ENCODE measurements around the gene NMRAL1.

NMRAL1 gene

DNA sequence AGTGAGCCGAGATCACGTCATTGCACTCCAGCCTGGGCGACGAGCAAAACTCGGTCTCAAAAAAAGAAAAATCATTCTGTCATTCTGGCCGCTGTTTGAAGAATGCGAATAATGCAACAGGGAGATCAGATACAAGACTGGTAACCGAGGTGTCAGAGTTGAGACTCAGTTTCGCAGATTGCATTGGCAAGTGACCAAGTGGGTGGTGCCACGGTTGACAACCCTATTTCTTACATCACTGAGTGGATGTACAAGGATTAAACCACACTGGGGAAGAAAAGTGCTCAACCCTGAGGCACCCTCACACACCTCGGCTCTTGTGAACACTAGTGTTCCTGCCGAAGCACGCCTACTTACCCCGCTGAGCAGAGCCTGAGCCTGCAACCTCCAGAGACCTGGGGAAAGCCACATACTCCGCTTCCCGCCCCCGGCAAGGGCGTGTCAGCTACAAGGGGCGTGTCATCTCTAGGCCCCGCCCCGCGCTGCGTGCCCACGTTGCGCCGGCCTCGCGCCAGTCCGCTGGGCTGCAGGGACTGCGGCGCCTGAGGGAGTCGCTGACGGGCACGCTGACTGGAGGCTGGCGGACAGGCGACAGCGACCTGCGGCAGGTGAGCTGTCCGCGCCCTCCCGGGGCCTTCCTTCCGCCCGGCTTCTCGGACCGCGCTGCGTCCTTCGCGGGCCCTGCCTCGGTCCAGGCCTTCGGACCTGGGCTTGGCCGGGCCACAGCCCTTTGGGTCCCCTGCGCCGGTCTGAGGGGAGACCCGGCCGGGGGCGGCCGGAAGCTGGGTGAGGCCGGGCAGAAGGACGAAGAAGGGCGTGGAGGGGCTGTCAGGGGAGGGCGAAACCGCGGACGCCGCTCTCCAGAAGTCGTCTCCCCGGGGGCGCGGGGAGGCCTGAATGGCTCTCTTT lies 1.7 kb upstream of the NMRAL1 start, which contains the start of gene HMOX2 (continued):
- TF ChIP-seq ZNF2 (tag by site-specific recombination; IDR thresholded peaks at IDR 0.05): peak; percentile 55; the same call in 1 of the 2 replicates
- TF ChIP-seq ZNF335 (tag by site-specific recombination; conservative IDR thresholded peaks at IDR 0.05): peak; percentile 80; the same call in 1 of the 2 replicates
- TF ChIP-seq ZNF776 (tag by site-specific recombination; IDR thresholded peaks at IDR 0.05; ENCODE audit: borderline replicate concordance): no peak
- TF ChIP-seq ZNF544 (tag by site-specific recombination; IDR thresholded peaks at IDR 0.05): no peak
- TF ChIP-seq ZNF585B (tag by site-specific recombination; IDR thresholded peaks at IDR 0.05): no peak
- TF ChIP-seq, protein P1, sequence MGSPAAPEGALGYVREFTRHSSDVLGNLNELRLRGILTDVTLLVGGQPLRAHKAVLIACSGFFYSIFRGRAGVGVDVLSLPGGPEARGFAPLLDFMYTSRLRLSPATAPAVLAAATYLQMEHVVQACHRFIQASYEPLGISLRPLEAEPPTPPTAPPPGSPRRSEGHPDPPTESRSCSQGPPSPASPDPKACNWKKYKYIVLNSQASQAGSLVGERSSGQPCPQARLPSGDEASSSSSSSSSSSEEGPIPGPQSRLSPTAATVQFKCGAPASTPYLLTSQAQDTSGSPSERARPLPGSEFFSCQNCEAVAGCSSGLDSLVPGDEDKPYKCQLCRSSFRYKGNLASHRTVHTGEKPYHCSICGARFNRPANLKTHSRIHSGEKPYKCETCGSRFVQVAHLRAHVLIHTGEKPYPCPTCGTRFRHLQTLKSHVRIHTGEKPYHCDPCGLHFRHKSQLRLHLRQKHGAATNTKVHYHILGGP (tag by site-specific recombination; IDR thresholded peaks at IDR 0.05): no peak
- TF ChIP-seq OSR2 (tag by site-specific recombination; IDR thresholded peaks at IDR 0.05): no peak
- TF ChIP-seq ZNF621 (tag by site-specific recombination; IDR thresholded peaks at IDR 0.05): no peak
- no peak for TF ChIP-seq ZNF426 (tag by site-specific recombination; IDR thresholded peaks at IDR 0.05)
- no peak for TF ChIP-seq ZFP41 (tag by site-specific recombination; IDR thresholded peaks at IDR 0.05; ENCODE audit: borderline replicate concordance)
- no peak for TF ChIP-seq ZNF529 (tag by site-specific recombination; IDR thresholded peaks at IDR 0.05; ENCODE audit: insufficient replicate concordance)
- TF ChIP-seq ZNF707 (tag by site-specific recombination; IDR thresholded peaks at IDR 0.05): no peak
- no peak for TF ChIP-seq ZNF324 (tag by site-specific recombination; IDR thresholded peaks at IDR 0.05)
- TF ChIP-seq, protein P2, sequence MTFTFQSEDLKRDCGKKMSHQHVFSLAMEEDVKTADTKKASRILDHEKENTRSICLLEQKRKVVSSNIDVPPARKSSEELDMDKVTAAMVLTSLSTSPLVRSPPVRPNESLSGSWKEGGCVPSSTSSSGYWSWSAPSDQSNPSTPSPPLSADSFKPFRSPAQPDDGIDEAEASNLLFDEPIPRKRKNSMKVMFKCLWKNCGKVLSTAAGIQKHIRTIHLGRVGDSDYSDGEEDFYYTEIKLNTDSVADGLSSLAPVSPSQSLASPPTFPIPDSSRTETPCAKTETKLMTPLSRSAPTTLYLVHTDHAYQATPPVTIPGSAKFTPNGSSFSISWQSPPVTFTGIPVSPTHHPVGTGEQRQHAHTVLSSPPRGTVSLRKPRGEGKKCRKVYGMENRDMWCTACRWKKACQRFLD (tag by site-specific recombination; IDR thresholded peaks at IDR 0.05): no peak
- TF ChIP-seq, protein P3, sequence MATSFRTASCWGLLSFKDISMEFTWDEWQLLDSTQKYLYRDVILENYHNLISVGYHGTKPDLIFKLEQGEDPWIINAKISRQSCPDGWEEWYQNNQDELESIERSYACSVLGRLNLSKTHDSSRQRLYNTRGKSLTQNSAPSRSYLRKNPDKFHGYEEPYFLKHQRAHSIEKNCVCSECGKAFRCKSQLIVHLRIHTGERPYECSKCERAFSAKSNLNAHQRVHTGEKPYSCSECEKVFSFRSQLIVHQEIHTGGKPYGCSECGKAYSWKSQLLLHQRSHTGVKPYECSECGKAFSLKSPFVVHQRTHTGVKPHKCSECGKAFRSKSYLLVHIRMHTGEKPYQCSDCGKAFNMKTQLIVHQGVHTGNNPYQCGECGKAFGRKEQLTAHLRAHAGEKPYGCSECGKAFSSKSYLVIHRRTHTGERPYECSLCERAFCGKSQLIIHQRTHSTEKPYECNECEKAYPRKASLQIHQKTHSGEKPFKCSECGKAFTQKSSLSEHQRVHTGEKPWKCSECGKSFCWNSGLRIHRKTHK (tag by site-specific recombination; IDR thresholded peaks at IDR 0.05): no peak
- TF ChIP-seq ZNF350 (tag by site-specific recombination; IDR thresholded peaks at IDR 0.05): no peak
- TF ChIP-seq MZF1 (tag by site-specific recombination; IDR thresholded peaks at IDR 0.05; ENCODE audit: borderline replicate concordance): no peak
- TF ChIP-seq ZBTB1 (tag by site-specific recombination; IDR thresholded peaks at IDR 0.05): 0 out of 2 replicates have a peak, but pooled peaks have one; percentile 29
- TF ChIP-seq ZNF266 (tag by site-specific recombination; IDR thresholded peaks at IDR 0.05; ENCODE audit: low read depth): no peak

DNA sequence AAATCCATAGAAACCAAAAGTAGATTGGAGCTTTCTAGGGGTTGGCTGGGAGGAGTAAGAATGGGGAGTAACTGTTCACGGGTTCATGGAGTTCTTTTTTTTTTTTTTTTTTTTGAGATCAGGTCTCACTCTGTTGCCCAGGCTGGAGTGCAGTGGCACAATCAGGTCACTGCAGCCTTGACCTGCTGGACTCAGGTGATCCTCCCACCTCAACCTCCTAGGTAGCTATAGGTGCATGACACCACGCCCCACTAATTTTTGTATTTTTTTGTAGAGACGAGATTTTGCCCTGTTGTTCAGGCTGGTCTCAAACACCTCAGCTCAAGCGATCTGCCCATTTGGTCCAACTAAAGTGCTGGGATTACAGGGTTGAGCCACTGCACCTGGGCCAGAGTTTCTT lies 1.5 kb downstream of the NMRAL1 start:
- CTCF ChIA-PET: interaction anchor here (0.6 to 1.4 kb wide), 4 partner anchors 9 to 219 kb away, joined by 3 to 6 read pairs (median 3); no protein-coding TSS in a partner anchor
- Histone ChIP-seq H3K4me3 (ENCODE audit: low read depth, low read length) (no peak overlapping the region), H3K4me1 (ENCODE audit: control insufficient read depth, insufficient read depth, low read length) (0 out of 2 replicates have a peak, but pooled peaks cover 2% of the 10 kb centered on the region), H3K9me3 (ENCODE audit: control insufficient read depth, insufficient read depth, low read depth, low read length) (no peaks in the 10 kb centered on the region), H3K36me3 (ENCODE audit: control insufficient read depth in 2 of 2, insufficient read depth in 1 of 2, low read length in 2 of 2) (peaks cover 0 to 4% of the 10 kb centered on the region in 2 experiments; a peak in 1 of 3 replicates), H3K27ac (ENCODE audit: extremely low read depth, low read depth, low read length) (no peak overlapping the region)
- POLR2A ChIA-PET: no interaction called here
- no peak for TF ChIP-seq ZNF768 (tag by site-specific recombination; IDR thresholded peaks at IDR 0.05)
- TF ChIP-seq ZNF658 (tag by site-specific recombination; IDR thresholded peaks at IDR 0.05): no peak
- TF ChIP-seq, protein P4, sequence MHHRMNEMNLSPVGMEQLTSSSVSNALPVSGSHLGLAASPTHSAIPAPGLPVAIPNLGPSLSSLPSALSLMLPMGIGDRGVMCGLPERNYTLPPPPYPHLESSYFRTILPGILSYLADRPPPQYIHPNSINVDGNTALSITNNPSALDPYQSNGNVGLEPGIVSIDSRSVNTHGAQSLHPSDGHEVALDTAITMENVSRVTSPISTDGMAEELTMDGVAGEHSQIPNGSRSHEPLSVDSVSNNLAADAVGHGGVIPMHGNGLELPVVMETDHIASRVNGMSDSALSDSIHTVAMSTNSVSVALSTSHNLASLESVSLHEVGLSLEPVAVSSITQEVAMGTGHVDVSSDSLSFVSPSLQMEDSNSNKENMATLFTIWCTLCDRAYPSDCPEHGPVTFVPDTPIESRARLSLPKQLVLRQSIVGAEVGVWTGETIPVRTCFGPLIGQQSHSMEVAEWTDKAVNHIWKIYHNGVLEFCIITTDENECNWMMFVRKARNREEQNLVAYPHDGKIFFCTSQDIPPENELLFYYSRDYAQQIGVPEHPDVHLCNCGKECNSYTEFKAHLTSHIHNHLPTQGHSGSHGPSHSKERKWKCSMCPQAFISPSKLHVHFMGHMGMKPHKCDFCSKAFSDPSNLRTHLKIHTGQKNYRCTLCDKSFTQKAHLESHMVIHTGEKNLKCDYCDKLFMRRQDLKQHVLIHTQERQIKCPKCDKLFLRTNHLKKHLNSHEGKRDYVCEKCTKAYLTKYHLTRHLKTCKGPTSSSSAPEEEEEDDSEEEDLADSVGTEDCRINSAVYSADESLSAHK (tag by site-specific recombination; IDR thresholded peaks at IDR 0.05): no peak
- no peak for TF ChIP-seq HOXA7 (CRISPR knock-in tag; IDR thresholded peaks at IDR 0.05; ENCODE audit: borderline replicate concordance)
- no peak for TF ChIP-seq ZBTB20 (tag by site-specific recombination; IDR thresholded peaks at IDR 0.05)
- no peak for TF ChIP-seq ZNF416 (tag by site-specific recombination; IDR thresholded peaks at IDR 0.05)
- no peak for TF ChIP-seq ZNF184 (tag by site-specific recombination; IDR thresholded peaks at IDR 0.05)
- no peak for TF ChIP-seq ZNF140 (tag by site-specific recombination; IDR thresholded peaks at IDR 0.05)

Measured in HEK293 (cell line).